IMR-90 (cell line): ENCODE measurements around the gene UROD. TPM values are rescaled to one million over a fixed set of nuclear protein-coding genes. Genes with fewer than 3 reads are reported as not detected.

Experiments used
- ATAC-seq: fragments of 200-7000 bp; cut with Tn5 transposase; 2 replicates; pipeline ENCODE4 v1.9.1; 2020; ENCODE audit warnings: low read depth, mild to moderate bottlenecking, moderate library complexity
- BruUV-seq: library from RNA; stranded (reverse); fragments of 400-500 nt; replicated peaks from 2 replicates; lab custom pipeline; 2021; lab: Mats Ljungman, UMichigan
- CTCF ChIA-PET: fragments of 300-600 bp; formaldehyde crosslinking; extraction: SDS; loops from one replicate; lab custom pipeline; 2021; ENCODE audit warnings: antibody characterized with exemption; lab: Yijun Ruan, JAX
- POLR2A ChIA-PET: fragments of 300-600 bp; sonication (Branson Sonifier 250); formaldehyde crosslinking; loops from one replicate; lab custom pipeline; 2022; ENCODE audit warnings: antibody characterized with exemption; ENCODE audit not compliant: unreplicated experiment; lab: Charles Lee
- DNase-seq: peaks from one replicate; pipeline ENCODE4 v3.0.0; 2013
- H2AFZ ChIP-seq: replicated peaks from 2 replicates; pipeline ENCODE3; 2013; ENCODE audit warnings: low read length, mild to moderate bottlenecking; ENCODE audit not compliant: poor library complexity
- H2AK5ac ChIP-seq: 2 replicates; pipeline ENCODE4 v1.6.1; 2013; ENCODE audit warnings: low read depth, low read length, inconsistent platforms
- H2AK9ac ChIP-seq: replicated peaks from 2 replicates; pipeline ENCODE3; 2013; ENCODE audit warnings: mild to moderate bottlenecking, low read depth, low read length, moderate library complexity; ENCODE audit not compliant: poor library complexity
- H2BK120ac ChIP-seq: 2 replicates; pipeline ENCODE4 v1.6.1; 2013; ENCODE audit warnings: low read depth, low read length, inconsistent platforms
- H2BK15ac ChIP-seq: 3 replicates; pipeline ENCODE4 v1.6.1; 2013; ENCODE audit warnings: low read depth, low read length, inconsistent platforms
- H2BK20ac ChIP-seq: 2 replicates; pipeline ENCODE4 v1.6.1; 2013; ENCODE audit warnings: low read depth, mild to moderate bottlenecking, inconsistent platforms, low read length, moderate library complexity
- H2BK5ac ChIP-seq: 2 replicates; pipeline ENCODE4 v1.6.1; 2013; ENCODE audit warnings: mild to moderate bottlenecking, low read depth, low read length, inconsistent platforms; ENCODE audit not compliant: poor library complexity, severe bottlenecking
- H3K14ac ChIP-seq: replicated peaks from 2 replicates; pipeline ENCODE4 v1.6.1; 2013; ENCODE audit warnings: low read depth, low read length, inconsistent platforms
- H3K18ac ChIP-seq: 2 replicates; pipeline ENCODE4 v1.6.1; 2013; ENCODE audit warnings: low read depth, low read length, control low read depth
- H3K23ac ChIP-seq: 2 replicates; pipeline ENCODE4 v1.6.1; 2013; ENCODE audit warnings: low read depth, low read length, inconsistent platforms
- H3K27ac ChIP-seq: 2 replicates; pipeline ENCODE4 v1.5.1; 2013; ENCODE audit warnings: mild to moderate bottlenecking, control low read depth, low read length; ENCODE audit not compliant: insufficient read depth
- H3K27me3 ChIP-seq: 2 replicates; pipeline ENCODE4 v1.6.1; 2013; ENCODE audit warnings: low read length; ENCODE audit not compliant: control insufficient read depth, insufficient read depth
- H3K36me3 ChIP-seq: 2 replicates; pipeline ENCODE4 v1.6.1; 2013; ENCODE audit warnings: low read length, mixed read lengths; ENCODE audit not compliant: control insufficient read depth, insufficient read depth
- H3K4ac ChIP-seq: 2 replicates; pipeline ENCODE4 v1.6.1; 2013; ENCODE audit warnings: low read depth, low read length, inconsistent platforms
- H3K4me1 ChIP-seq: 2 replicates; pipeline ENCODE4 v1.6.1; 2013; ENCODE audit warnings: low read length, mixed read lengths; ENCODE audit not compliant: control insufficient read depth, insufficient read depth
- H3K4me2 ChIP-seq: 2 replicates; pipeline ENCODE4 v1.6.1; 2013; ENCODE audit warnings: low read depth, mild to moderate bottlenecking, control low read depth, low read length, moderate library complexity
- H3K4me3 ChIP-seq: 2 replicates; pipeline ENCODE4 v1.5.1; 2013; ENCODE audit warnings: low read depth, mild to moderate bottlenecking, control low read depth, low read length, moderate library complexity; ENCODE audit not compliant: insufficient read depth
- H3K56ac ChIP-seq: 2 replicates; pipeline ENCODE4 v1.6.1; 2013; ENCODE audit warnings: low read length, inconsistent platforms; ENCODE audit not compliant: insufficient read depth; ENCODE audit errors: extremely low read depth
- H3K79me1 ChIP-seq, 2 experiments: 2 replicates each; pipeline ENCODE4 v1.6.1; 2013; ENCODE audit warnings: low read length in 2 of 2, inconsistent platforms in 1 of 2, low read depth in 1 of 2
- H3K9ac ChIP-seq: 2 replicates; pipeline ENCODE4 v1.6.1; 2013; ENCODE audit warnings: low read depth, low read length, control low read depth
- H3K9me1 ChIP-seq: 2 replicates; pipeline ENCODE4 v1.6.1; 2013; ENCODE audit warnings: low read length, inconsistent platforms; ENCODE audit not compliant: insufficient read depth
- H3K9me3 ChIP-seq: 2 replicates; pipeline ENCODE4 v1.6.1; 2013; ENCODE audit warnings: low read length; ENCODE audit not compliant: control insufficient read depth, insufficient read depth
- H4K20me1 ChIP-seq: 2 replicates; pipeline ENCODE4 v1.6.1; 2013; ENCODE audit warnings: low read length, inconsistent platforms; ENCODE audit not compliant: insufficient read depth
- H4K5ac ChIP-seq: 2 replicates; pipeline ENCODE4 v1.6.1; 2013; ENCODE audit warnings: mild to moderate bottlenecking, low read depth, low read length, control low read depth
- H4K8ac ChIP-seq, 2 experiments: 2 replicates each; pipeline ENCODE4 v1.6.1; 2013; ENCODE audit warnings: low read depth in 2 of 2, low read length in 2 of 2, control low read depth in 1 of 2, inconsistent platforms in 1 of 2
- H4K91ac ChIP-seq: 2 replicates; pipeline ENCODE4 v1.6.1; 2013; ENCODE audit warnings: low read depth, low read length, inconsistent platforms; ENCODE audit not compliant: insufficient read depth
- POLR2A ChIP-seq: IDR thresholded peaks from 2 replicates; pipeline ENCODE4 v1.6.1; 2012; ENCODE audit warnings: mild to moderate bottlenecking, low read depth, low read length
- RAD21 ChIP-seq: IDR thresholded peaks from 2 replicates; pipeline ENCODE4 v1.6.1; 2012; ENCODE audit warnings: low read length, improper control_type of control experiment
- WGBS, 2 experiments: methylation state at CpG; one replicate each; pipeline versions ENCODE4 v1.1.5 to v1.1.7; 2013; ENCODE audit warnings: missing lambda C conversion rate in 2 of 2; ENCODE audit not compliant: insufficient read length in 1 of 2; ENCODE audit errors: extremely low coverage in 2 of 2; 5-methylcytosine and 5-hydroxymethylcytosine counted together
- dilution Hi-C: fragments of 300-500 bp; cut with HindIII; formaldehyde crosslinking; loops from one replicate; pipeline ENCODE4 v1.14.3; 2018; ENCODE audit warnings: low sequenced_read_pairs; ENCODE audit not compliant: unreplicated experiment
- in situ Hi-C: fragments of 300-500 bp; cut with MboI; formaldehyde crosslinking; loops from 3 replicates; pipeline ENCODE4 v1.14.3; 2019; ENCODE audit warnings: low sequenced_read_pairs, inconsistent platforms, mixed read lengths
- intact Hi-C: fragments of 100-400 bp; cut with micrococcal nuclease; formaldehyde crosslinking; loops from 2 replicates; pipeline ENCODE4 v1.10.0; 2022
- polyA plus RNA-seq, 3 experiments: library from polyadenylated mRNA; depleted of rRNA; stranded (reverse); fragments of >200 nt; gene quantifications; 2 replicates each; pipeline ENCODE4 v1.2.3, GENCODE V29; 2012; ENCODE audit warnings: low replicate concordance in 1 of 3
- total RNA-seq: library from RNA; depleted of rRNA; stranded (reverse); fragments of >200 nt; gene quantifications from 2 replicates; pipeline ENCODE4 v1.2.3, GENCODE V29; 2012

UROD gene
- total and polyA plus RNA-seq, 2 of the 4 experiments (the other 2 are of a cell fraction): 220 to 224 TPM

DNA sequence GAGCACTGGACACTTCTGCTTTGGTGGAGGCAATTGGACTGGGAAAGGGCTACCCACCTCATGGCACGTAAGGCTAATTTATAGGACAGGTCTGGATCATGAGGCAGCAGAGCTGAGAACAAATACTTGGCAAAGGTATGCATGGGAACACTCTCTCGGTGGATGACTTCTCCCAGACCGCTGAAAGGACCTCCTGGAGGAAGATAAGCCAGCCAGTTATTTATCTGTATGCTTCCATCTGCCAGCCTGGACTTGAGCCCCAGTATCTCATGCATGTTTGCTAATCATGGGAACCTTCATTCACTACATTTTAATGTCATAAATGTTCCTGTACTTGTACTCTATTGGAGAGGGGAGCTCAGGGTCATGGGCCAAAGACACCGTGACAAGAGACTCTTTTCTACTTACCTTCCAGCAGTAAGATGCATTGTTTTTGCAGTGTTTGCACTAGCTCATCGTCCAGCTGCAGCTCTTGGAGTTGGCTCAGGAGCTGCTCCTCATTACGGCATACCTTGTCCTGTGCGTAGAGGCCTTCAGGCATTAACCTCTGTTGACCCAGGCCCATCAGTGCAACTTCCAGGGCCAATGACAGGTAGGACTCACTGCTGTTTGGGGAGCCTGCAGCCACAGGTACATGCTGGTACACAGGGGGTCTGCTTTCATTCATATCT, 23.7 kb downstream of the UROD start:
- dilution Hi-C loops: no loop called here

More for the DNA sequence above, 23.7 kb downstream of the UROD start:
- Histone ChIP-seq H4K5ac (no peak overlapping the region), H2BK20ac (no peak overlapping the region), H3K56ac (no peak overlapping the region), H2AFZ (no peak overlapping the region), H3K4me1 (no peaks in the 10 kb centered on the region), H4K8ac (no peak overlapping the region), H4K20me1 (no peaks in the 10 kb centered on the region), H2BK15ac (no peak overlapping the region), H3K18ac (no peak overlapping the region), H2AK5ac (no peak overlapping the region), H2AK9ac (no peak overlapping the region), H3K4me3 (no peak overlapping the region), H3K23ac (no peak overlapping the region; the same call in 1 of the 2 replicates), H4K91ac (no peak overlapping the region), H3K9me3 (no peaks in the 10 kb centered on the region), H3K79me1 (no peaks in the 10 kb centered on the region), H3K27me3 (peaks cover 5% of the 10 kb centered on the region; the same call in 1 of the 2 replicates), H3K9me1 (no peaks in the 10 kb centered on the region; the same call in 1 of the 2 replicates), H2BK120ac (no peak overlapping the region), H3K4ac (no peak overlapping the region), H3K36me3 (no peaks in the 10 kb centered on the region), H2BK5ac (no peak overlapping the region), H3K9ac (no peak overlapping the region), H3K14ac (no peak overlapping the region), H3K4me2 (no peak overlapping the region), H3K27ac (no peak overlapping the region)
- CTCF ChIA-PET: no interaction called here
- POLR2A ChIA-PET: no interaction called here
- in situ Hi-C loops (no loop called here), intact Hi-C loops (loop anchor here (5.0 kb wide), 1 partner anchor 257 kb away; no protein-coding TSS in a partner anchor)
- WGBS, 2 experiments: 74% methylated on average over 4 of the region's 7 CpGs; no CpG with 5 or more reads in 1 of the 2 experiments
- no peak for DNase-seq
- no peak for TF ChIP-seq RAD21
- TF ChIP-seq POLR2A: no peak
- ATAC-seq: no peak
- no TSS peak for BruUV-seq
